ENCODE data around the gene PTPRK.

PTPRK gene

DNA sequence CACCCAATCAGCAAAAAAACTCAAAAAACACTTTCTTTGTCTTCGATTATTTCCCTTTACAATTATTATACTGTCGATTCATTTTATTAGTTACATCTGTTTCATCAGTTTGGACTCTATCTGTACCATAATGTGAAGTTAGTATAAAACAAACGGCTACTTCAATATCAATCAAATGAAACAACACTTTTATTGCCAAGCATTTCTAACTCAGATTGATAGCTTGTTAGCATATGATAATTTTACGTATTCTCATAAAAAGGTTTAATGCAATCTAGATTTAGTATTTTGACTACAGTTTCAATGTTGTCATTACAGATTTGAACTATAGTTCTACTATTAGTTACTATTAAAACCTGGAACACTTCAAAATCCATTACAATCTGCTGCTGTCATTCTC is 149.3 kb downstream of the PTPRK start:
- Histone ChIP-seq H3K4me1 (peaks cover 0 to 44% (median 2%) of the 10 kb centered on the region in 4 donors), H3K9me3 (peaks cover 0 to 5% (median 3%) of the 10 kb centered on the region in 3 donors), H3K4me3 (no peak overlapping the region), H3K36me3 (no peaks in the 10 kb centered on the region), H3K27me3 (no peaks in the 10 kb centered on the region), H3K27ac (no peak overlapping the region)
- TF ChIP-seq, protein P1, sequence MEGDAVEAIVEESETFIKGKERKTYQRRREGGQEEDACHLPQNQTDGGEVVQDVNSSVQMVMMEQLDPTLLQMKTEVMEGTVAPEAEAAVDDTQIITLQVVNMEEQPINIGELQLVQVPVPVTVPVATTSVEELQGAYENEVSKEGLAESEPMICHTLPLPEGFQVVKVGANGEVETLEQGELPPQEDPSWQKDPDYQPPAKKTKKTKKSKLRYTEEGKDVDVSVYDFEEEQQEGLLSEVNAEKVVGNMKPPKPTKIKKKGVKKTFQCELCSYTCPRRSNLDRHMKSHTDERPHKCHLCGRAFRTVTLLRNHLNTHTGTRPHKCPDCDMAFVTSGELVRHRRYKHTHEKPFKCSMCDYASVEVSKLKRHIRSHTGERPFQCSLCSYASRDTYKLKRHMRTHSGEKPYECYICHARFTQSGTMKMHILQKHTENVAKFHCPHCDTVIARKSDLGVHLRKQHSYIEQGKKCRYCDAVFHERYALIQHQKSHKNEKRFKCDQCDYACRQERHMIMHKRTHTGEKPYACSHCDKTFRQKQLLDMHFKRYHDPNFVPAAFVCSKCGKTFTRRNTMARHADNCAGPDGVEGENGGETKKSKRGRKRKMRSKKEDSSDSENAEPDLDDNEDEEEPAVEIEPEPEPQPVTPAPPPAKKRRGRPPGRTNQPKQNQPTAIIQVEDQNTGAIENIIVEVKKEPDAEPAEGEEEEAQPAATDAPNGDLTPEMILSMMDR (IDR thresholded peaks at IDR 0.05) = no peak
- intact Hi-C loops (cut with DNase I; ENCODE audit: low total_unique reads) = no loop called here
- DNase-seq = no peak

DNA sequence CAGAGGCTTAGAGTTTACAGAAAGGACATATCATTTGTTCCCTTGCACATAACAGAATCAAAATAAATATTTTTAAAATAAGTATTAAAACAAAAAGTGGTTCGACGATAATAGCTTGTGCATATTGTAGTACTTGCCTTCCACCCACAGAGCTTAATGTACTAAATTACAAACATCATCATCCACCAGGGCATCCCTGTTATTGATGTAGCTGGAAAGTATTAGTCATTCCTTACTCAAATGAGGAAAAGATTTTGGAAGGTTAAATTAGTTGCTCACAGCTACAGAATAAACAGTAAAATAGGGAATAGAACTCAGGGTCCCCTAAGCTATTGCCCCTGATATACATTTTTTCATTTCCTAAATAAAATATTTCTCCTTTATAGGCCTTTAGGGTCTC is 150.3 kb downstream of the PTPRK start:
- no peak for DNase-seq
- TF ChIP-seq, protein P1 (IDR thresholded peaks at IDR 0.05) = peak in 1 of 2 experiments; percentile 18
- peaks cover 0 to 44% (median 2%) of the 10 kb centered on the region in 4 donors for H3K4me1 ChIP-seq
- H3K4me3 ChIP-seq = no peak overlapping the region
- H3K9me3 ChIP-seq = peaks cover 0 to under 1% (median 0%) of the 10 kb centered on the region in 3 donors
- peak overlapping the region in 1 of 2 donors; percentile 15 for H3K27ac ChIP-seq
- intact Hi-C loops (cut with DNase I; ENCODE audit: low total_unique reads) = no loop called here
- H3K36me3 ChIP-seq = no peaks in the 10 kb centered on the region
- no peaks in the 10 kb centered on the region for H3K27me3 ChIP-seq

DNA sequence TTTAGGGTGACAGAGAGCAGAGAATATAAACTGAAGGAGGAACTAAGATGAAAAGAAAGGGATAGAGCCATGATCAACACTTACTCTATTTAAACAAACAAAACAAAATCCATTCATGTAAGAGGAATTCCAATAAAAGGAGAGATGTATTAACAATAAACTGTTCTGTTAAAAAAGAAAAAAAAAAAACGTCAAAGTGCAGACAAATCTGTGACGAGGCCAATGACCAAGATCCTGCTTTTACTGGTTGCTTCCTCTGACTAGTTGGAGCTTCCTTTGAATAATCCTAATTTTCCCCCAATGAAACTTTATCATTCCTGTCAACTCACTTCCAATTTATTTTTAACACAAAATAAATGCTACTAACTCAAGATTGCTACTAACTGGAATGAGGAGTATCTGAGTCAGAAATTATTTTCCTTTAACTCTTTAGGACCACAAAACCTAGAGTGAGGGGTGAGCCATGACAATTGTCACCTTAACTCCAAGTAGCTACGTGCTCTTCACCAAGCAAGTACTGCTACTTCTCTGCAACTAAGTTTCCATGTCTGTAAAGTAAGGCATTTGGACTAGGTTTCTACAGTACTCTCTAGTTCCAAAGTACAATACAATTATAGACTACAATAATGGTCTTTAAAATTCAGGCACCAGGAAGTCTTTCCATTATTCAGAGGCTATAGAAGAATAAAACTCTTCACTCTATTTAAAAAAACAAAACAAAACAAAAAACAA is 152.0 kb downstream of the PTPRK start:
- H3K27ac ChIP-seq = no peak overlapping the region
- no peak overlapping the region for H3K4me3 ChIP-seq
- H3K9me3 ChIP-seq = no peaks in the 10 kb centered on the region
- TF ChIP-seq, protein P1 (IDR thresholded peaks at IDR 0.05) = no peak
- H3K27me3 ChIP-seq = no peaks in the 10 kb centered on the region
- intact Hi-C loops (cut with DNase I; ENCODE audit: low total_unique reads) = no loop called here
- DNase-seq = no peak
- peaks cover 0 to 44% (median 2%) of the 10 kb centered on the region in 4 donors for H3K4me1 ChIP-seq
- H3K36me3 ChIP-seq = no peaks in the 10 kb centered on the region

DNA sequence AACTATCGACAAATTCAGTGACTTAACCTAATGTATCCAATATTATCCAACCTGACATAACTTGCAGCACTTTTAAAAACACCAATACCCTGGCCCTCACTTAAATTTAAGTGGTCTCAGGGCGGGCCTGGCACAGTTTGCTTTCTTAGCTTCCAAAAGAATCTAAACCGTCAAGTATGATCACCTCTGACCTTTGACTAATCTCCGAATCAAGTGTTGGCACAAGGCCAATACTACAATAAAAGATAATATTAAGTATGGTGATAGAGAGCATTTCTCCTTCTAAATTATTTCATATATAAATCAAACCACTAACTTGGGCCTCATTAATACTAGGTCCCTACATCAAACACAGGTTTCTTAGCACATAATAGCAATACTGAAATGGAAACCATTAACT is 153.0 kb downstream of the PTPRK start:
- TF ChIP-seq, protein P1 (IDR thresholded peaks at IDR 0.05) = no peak
- Histone ChIP-seq H3K9me3 (no peaks in the 10 kb centered on the region), H3K4me3 (no peak overlapping the region), H3K27ac (no peak overlapping the region), H3K27me3 (no peaks in the 10 kb centered on the region), H3K4me1 (peaks cover 0 to 49% (median 2%) of the 10 kb centered on the region in 4 donors), H3K36me3 (no peaks in the 10 kb centered on the region)
- no peak for DNase-seq
- intact Hi-C loops (cut with DNase I; ENCODE audit: low total_unique reads) = no loop called here

DNA sequence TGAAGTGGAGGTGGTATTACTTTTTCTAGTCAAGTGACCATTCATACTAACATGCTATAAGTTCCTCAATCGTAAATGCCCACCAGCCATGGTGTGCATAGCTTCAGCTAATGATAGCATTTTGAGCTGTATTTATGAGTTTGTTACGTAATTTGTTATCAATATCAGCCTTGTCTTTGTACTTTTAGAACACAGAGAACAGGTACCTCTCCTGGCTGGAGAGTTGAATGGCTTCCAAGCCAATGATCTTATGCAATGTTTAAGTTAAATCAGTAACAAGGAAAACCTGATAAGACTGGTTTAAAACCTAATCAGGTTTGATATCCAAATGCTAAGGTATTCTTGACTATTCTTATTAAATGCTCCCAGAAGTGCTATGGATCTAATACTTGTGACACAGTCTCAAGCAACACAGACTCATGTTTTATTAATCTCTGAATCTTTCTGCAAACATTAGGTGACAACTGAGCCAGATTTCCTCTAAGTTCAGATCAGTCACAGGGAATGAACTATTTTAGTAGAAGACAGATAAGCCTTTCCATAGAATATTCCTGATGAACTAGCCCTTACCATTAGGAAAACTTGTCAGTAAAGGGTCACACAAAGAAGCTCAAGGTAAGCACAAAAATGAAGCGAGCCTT is 154.8 kb downstream of the PTPRK start:
- no peak overlapping the region for H3K4me3 ChIP-seq
- no peaks in the 10 kb centered on the region for H3K27me3 ChIP-seq
- TF ChIP-seq, protein P1 (IDR thresholded peaks at IDR 0.05) = no peak
- H3K4me1 ChIP-seq = peaks cover 0 to 45% (median 2%) of the 10 kb centered on the region in 4 donors
- no peaks in the 10 kb centered on the region for H3K9me3 ChIP-seq
- intact Hi-C loops (cut with DNase I; ENCODE audit: low total_unique reads) = no loop called here
- no peaks in the 10 kb centered on the region for H3K36me3 ChIP-seq
- no peak for DNase-seq
- H3K27ac ChIP-seq = no peak overlapping the region

Data from tibial artery (tissue), 4 donors.